ENCODE results near the gene SLC26A6.

SLC26A6 gene

DNA sequence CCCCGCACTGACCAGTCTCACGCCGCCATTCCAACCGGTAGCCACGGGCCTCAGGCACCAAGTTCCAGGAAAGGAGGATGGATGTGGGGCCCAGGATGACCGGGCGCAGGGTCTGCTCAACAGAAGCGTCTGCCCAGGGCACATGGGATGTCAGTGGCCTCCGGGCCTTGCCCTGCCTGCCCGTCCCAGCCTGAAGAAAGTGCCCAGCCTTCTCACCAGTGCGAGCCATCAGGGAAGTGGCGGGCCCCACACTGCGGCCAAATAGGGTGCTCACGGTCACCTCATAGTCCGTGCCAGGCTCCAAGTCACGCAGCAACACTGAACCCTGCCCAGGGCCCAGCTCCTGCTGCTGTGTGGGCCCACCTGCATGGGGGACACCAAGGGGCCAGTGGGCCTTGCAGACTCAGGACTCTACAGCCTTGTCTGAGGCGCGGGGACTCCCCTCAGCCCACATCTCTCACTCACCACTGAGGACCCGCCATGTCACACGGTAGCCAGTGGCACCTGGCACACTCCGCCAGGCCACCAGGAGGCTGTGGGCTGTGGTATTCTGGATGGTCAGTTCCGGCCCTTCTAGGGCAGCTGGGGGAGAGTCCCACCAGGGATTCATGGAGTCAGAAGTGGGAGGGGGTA is 43.3 kb downstream of the SLC26A6 start:
- DNase-seq (ENCODE audit: low read depth, low spot score) = no peak
- no peak overlapping the region for H3K4me3 ChIP-seq (ENCODE audit: low read length)

DNA sequence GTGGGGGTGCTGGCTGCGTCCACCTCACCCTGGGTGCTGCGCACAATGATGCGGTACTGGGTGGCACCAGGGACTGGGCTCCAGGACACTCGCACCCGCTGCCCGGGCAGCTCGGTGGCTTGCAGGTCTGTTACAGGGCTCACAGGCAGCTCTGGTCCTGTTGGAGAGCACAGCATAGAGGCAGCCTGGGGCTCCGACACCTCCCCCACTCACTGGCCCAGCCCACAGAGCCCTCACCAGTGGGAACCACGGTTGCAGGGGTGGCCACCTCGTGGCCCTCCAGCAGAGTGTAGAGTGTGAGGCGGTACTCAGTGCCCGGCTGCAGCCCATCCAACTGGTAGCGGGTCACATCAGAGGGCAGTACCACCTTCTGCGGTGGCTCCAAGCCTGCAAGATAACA is 43.8 kb downstream of the SLC26A6 start:
- no peak for DNase-seq (ENCODE audit: low read depth, low spot score)
- no peak overlapping the region for H3K4me3 ChIP-seq (ENCODE audit: low read length)

DNA sequence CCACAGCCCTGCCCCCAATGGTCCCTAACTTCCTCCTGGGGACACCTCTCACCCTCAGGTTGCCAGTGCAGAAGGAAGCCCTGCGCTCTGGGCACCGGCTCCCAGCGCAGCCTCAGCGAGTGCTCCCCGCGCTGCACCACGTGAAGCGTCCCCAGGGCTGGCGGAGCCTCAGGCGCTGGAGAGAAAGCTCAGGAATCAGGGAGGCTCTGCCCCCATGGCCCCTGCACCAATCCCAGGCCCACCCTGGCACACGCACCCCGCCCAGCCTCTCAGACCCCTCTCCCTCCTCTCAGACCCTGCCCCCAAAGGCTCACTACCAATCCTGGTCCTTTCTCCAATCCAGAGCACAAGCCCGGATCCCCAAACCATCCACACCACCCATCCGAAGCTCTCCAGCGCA is 47.0 kb downstream of the SLC26A6 start:
- DNase-seq (ENCODE audit: low read depth, low spot score) = no peak

DNA sequence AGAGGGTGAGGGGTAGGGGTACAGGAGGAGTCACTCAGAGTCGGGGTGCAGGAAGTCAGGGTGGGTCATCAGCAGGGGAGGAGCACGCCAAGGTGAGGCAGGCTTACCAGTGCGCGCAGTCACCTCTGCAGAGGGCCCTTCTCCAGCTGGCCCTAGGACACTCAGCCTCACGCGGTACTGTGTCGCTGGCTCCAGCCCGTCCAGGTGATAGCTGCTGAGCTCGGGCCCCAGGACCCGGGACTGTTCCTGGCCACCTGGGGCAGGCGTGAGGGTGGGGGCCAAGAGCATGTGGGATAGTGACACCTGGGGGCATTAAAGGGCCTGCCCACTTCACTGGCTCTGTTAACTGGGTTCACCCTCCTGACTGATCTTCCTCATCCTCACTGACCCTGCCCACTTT is 47.6 kb downstream of the SLC26A6 start:
- H3K4me3 ChIP-seq (ENCODE audit: low read length) = no peak overlapping the region
- DNase-seq (ENCODE audit: low read depth, low spot score) = no peak

More for the DNA sequence above, 47.0 kb downstream of the SLC26A6 start:
- H3K4me3 ChIP-seq (ENCODE audit: low read length) = no peak overlapping the region

DNA sequence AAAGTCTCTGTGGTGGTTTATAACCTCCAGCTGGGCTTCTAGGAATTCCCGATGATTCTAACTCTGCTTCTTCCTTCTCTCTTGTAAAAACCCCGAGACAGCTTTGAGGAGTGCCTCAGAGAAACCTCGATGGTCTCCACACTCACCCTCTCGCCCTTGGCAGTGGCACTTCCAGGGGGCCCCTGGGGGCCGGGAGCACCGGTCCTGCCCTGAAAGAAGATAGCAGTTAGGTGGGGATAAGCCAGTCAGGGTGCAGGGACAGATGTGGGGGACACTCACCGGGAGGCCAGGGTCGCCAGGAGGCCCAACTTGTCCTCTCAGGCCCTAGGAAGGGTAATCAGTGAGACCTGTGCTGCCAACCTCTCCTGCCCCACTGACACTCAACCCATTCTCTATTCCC is 49.9 kb downstream of the SLC26A6 start:
- no peak overlapping the region for H3K4me3 ChIP-seq (ENCODE audit: low read length)
- no peak for DNase-seq (ENCODE audit: low read depth, low spot score)

DNA sequence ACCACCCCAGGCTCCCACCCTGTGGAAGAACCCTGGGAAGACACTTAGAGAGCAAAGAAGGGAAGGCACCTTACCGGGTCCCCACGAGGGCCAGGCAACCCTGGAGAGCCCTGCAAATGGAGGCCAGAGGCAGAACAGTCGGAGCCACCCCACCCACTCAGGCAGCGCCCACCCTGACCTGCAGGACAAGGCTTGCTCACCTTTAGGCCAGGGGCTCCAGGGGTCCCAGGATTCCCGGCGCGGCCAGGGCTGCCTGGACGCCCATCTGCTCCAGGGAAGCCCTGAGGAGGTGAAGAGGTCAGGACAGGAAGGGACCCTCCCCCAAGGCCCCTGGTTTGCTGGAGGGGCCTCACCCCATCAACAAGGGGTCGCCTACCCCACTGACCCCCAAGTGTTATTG is 50.4 kb downstream of the SLC26A6 start:
- H3K4me3 ChIP-seq (ENCODE audit: low read length) = no peak overlapping the region
- no peak for DNase-seq (ENCODE audit: low read depth, low spot score)

DNA sequence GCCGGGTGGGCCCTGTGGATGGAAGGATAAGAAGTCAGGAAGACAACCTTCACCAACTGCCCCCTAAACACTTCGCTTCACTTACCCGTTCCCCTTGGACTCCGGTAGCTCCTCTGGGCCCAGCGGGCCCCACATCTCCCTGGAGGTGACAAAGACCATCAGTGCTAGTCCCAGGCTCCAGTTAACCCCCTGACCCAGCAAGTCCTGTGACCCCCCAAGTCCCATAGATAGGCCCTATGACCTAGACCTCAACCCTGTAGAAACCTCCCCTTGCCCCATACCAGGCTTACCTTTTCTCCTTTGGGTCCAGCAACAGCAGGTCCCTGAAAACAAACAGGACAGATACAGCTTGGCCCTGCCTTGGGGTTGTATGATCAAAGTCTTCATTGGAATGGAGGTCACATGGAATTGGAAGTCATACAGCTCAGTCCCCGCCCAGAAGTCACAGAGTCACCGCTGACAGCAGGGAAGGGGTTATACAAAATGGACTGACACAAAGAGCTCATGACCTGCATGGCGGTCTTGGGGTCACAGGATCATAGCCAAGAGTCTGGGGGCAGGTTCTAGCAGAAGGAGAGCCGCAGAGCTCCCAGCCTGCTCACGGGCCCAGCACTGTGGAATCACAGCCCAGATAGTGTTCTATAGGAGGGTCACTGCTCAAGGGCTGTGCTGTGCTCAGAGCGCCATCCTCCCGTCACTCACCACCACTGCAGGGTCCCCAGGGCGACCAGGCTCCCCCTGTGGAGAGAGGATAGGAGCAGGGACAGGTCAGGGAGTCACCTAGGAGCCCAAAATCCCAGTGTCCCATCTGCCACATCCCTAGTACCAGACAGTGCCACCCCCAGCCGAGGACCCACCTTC is 53.4 kb downstream of the SLC26A6 start:
- DNase-seq (ENCODE audit: low read depth, low spot score) = no peak
- no peak overlapping the region for H3K4me3 ChIP-seq (ENCODE audit: low read length)

DNA sequence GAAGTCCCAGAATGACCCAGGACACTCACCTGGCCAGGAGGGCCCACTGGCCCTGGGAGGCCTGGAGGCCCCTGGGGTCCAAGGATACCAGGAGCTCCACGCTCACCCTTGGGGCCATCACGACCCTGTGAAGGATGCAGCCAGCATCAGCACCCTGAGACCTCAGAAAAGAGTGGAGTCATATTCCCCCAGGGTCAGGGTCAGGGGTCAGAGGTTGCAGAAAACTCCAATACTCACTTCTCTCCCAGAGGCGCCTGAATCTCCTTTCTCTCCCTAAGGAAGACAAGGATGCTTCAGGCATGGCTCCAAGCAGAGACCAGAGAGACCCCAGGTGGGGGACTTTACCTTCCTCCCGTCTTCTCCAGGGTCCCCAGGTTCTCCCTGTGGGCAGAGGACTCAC is 58.6 kb downstream of the SLC26A6 start:
- H3K4me3 ChIP-seq (ENCODE audit: low read length) = no peak overlapping the region
- DNase-seq (ENCODE audit: low read depth, low spot score) = no peak
